ENCODE results near the gene PABPN1. TPM values are rescaled to one million over a fixed set of nuclear protein-coding genes. Genes with fewer than 3 reads are reported as not detected.
A peak's percentile ranks its signal among the peaks of the same experiment; 100 is the strongest.

The PABPN1 gene
- polyA plus RNA-seq, 2 of the 4 experiments (the other 2 are of a cell fraction): 157 to 197 TPM

- no peak overlapping the region for H3K27ac ChIP-seq
- POLR2A ChIA-PET: interaction anchor here (2.2 kb wide), 1 partner anchor 25 kb away, joined by 7 read pairs; the partner anchor contains the start of gene PABPN1
- no peaks in the 10 kb centered on the region for H3K4me1 ChIP-seq
- H3K9me3 ChIP-seq: peaks cover 8% of the 10 kb centered on the region; the same call in 1 of the 3 replicates
- no peak overlapping the region for H3K4me2 ChIP-seq
- no peak for DNase-seq (ENCODE audit: low read depth in 1 of 2, low spot score in 1 of 2)
- peak in 1 of 2 experiments; percentile 46; a peak in 2 of 6 replicates for ATAC-seq
- WGBS (ENCODE audit: missing lambda C conversion rate): 62% methylated on average over 9 of the region's 13 CpGs
- FAIRE-seq: no peak
- CTCF ChIA-PET: interaction anchor here (1.2 to 5.0 kb wide), 6 partner anchors 13 to 82 kb away, joined by 3 to 20 read pairs (median 4); no protein-coding TSS in a partner anchor
- H3K4me3 ChIP-seq: no peak overlapping the region
- TF ChIP-seq EHF (CRISPR knock-in tag; IDR thresholded peaks at IDR 0.05): no peak
- TF ChIP-seq CBX8 (IDR thresholded peaks at IDR 0.05): no peak
- TF ChIP-seq E2F6 (IDR thresholded peaks at IDR 0.05; ENCODE audit: borderline replicate concordance, low read depth): no peak
- no peak for TF ChIP-seq HEYL (CRISPR knock-in tag; IDR thresholded peaks at IDR 0.05)
- TF ChIP-seq POLR2A (IDR thresholded peaks at IDR 0.05; ENCODE audit: low read length): no peak
- TF ChIP-seq REST (IDR thresholded peaks at IDR 0.05): no peak
- TF ChIP-seq ZSCAN20 (CRISPR knock-in tag; IDR thresholded peaks at IDR 0.05): no peak
- TF ChIP-seq KDM1A (IDR thresholded peaks at IDR 0.05; ENCODE audit: low read depth): no peak
- TF ChIP-seq FOSL2 (IDR thresholded peaks at IDR 0.05): no peak
- no peak for TF ChIP-seq FOSL2 (CRISPR knock-in tag; IDR thresholded peaks at IDR 0.05)
- no peak for TF ChIP-seq HOXB13 (CRISPR knock-in tag; IDR thresholded peaks at IDR 0.05; ENCODE audit: low read depth)
- no peak for TF ChIP-seq PBX3 (IDR thresholded peaks at IDR 0.05)
These were observed 24.9 kb downstream of the PABPN1 start for GRCh38 chr14:23345987-23346692.

GRCh38 chr14:23346693-23347405, 25.6 kb downstream of the PABPN1 start:
- WGBS (ENCODE audit: missing lambda C conversion rate): 74% methylated on average over 16 of the region's 27 CpGs
- no peak overlapping the region for H3K4me3 ChIP-seq
- FAIRE-seq: no peak
- TF ChIP-seq ZC3H11A (IDR thresholded peaks at IDR 0.05) (no peak), RNF2 (IDR thresholded peaks at IDR 0.05; ENCODE audit: borderline replicate concordance, low read depth) (no peak), TP53 (CRISPR knock-in tag; IDR thresholded peaks at IDR 0.05) (no peak), CHD2 (IDR thresholded peaks at IDR 0.05; ENCODE audit: low read length, partially characterized antibody) (no peak), HOXB5 (CRISPR knock-in tag; IDR thresholded peaks at IDR 0.05) (no peak), JUNB (IDR thresholded peaks at IDR 0.05) (no peak)
- 0 out of 3 replicates have a peak, but pooled peaks cover 2% of the 10 kb centered on the region for H3K9me3 ChIP-seq
- ChIA-PET CTCF (interaction anchor here (0.7 to 5.0 kb wide), 6 partner anchors 12 to 82 kb away, joined by 3 to 20 read pairs (median 4); no protein-coding TSS in a partner anchor), POLR2A (interaction anchor here (2.2 kb wide), 1 partner anchor 25 kb away, joined by 7 read pairs; the partner anchor contains the start of gene PABPN1)
- no peak overlapping the region for H3K27ac ChIP-seq
- DNase-seq (ENCODE audit: low read depth in 1 of 2, low spot score in 1 of 2): no peak
- no peak for ATAC-seq
- H3K4me1 ChIP-seq: no peaks in the 10 kb centered on the region
- no peak overlapping the region for H3K4me2 ChIP-seq
